Choroid plexus epithelial cell (primary cell): Measurements from ENCODE around the gene OR9A2.
A peak's percentile ranks its signal among the peaks of the same experiment; 100 is the strongest.

Experiments
- DNase-seq: peaks from one replicate; pipeline ENCODE4 v3.0.0-alpha.2; 2010; ENCODE audit warnings: low read depth
- H3K4me3 ChIP-seq: 2 replicates; pipeline ENCODE4 v1.5.1; 2011; ENCODE audit warnings: low read depth, mild to moderate bottlenecking, control low read depth, low read length, moderate library complexity
- TF ChIP-seq, protein P1 (sequence below): conservative IDR thresholded peaks from 2 replicates; pipeline ENCODE4 v1.5.1; 2011; ENCODE audit warnings: low read depth, mild to moderate bottlenecking, control low read depth, inconsistent platforms, low read length, moderate library complexity

Gene OR9A2

DNA sequence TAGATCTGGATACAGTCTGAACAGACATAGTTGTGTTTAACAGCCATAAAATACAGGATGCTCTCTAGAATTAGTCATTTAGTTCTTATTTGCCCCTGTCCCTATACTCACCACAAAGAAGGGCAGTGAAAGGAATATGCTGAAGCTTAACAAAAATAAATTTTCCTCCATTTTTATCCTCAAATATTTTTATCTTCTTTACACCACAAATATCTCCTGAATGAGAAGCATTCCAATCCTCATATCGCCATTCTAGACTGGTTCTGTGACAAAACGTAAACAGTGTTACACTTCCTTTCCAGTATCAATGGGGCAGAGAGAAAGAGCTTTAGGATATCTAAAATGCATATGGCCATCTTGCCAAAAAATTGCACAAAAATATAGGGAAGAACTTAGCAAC lies 1.6 kb downstream of the OR9A2 start:
- TF ChIP-seq, protein P1, sequence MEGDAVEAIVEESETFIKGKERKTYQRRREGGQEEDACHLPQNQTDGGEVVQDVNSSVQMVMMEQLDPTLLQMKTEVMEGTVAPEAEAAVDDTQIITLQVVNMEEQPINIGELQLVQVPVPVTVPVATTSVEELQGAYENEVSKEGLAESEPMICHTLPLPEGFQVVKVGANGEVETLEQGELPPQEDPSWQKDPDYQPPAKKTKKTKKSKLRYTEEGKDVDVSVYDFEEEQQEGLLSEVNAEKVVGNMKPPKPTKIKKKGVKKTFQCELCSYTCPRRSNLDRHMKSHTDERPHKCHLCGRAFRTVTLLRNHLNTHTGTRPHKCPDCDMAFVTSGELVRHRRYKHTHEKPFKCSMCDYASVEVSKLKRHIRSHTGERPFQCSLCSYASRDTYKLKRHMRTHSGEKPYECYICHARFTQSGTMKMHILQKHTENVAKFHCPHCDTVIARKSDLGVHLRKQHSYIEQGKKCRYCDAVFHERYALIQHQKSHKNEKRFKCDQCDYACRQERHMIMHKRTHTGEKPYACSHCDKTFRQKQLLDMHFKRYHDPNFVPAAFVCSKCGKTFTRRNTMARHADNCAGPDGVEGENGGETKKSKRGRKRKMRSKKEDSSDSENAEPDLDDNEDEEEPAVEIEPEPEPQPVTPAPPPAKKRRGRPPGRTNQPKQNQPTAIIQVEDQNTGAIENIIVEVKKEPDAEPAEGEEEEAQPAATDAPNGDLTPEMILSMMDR: no peak
- no peak for DNase-seq
- no peak overlapping the region for H3K4me3 ChIP-seq

DNA sequence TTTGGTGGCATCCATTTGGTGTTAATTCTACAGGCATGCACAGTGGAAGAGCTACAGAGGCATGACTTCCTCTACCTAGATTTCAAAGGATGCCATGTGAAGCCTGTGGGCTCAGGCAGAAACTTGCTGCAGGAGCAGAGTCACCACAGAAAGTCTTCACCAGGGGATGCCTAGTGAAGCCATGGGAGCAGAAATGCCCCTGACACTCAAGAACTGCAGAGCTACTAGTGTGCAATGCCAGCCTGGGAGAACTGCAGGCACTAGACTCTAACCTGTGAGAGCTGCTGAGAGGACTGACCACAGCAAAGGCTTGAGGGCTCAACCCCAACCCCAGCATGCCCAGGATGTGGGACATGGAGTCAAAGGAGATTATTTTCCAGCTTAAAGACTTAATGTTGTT lies 3.9 kb downstream of the OR9A2 start:
- no peak overlapping the region for H3K4me3 ChIP-seq
- DNase-seq: no peak
- TF ChIP-seq, protein P1: no peak

DNA sequence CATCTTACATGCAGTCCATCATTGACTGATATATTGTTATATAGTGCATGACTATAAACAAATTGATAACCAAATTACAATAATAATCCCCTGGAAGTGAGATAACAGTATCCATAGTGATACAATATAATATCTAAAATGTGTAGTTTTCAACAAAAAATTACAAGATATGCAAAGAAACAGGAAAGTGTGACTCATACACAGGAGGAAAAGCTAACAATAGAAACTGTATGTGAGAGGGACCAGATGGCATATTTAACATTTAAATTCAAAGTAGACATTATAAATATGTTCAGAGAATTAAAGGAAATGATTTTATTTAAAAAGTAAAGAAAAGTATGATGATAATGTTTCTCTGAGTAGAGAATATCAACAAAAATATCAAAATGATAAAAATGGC lies 8.0 kb downstream of the OR9A2 start:
- TF ChIP-seq, protein P1: no peak
- peak; percentile 35 for DNase-seq
- H3K4me3 ChIP-seq: no peak overlapping the region

DNA sequence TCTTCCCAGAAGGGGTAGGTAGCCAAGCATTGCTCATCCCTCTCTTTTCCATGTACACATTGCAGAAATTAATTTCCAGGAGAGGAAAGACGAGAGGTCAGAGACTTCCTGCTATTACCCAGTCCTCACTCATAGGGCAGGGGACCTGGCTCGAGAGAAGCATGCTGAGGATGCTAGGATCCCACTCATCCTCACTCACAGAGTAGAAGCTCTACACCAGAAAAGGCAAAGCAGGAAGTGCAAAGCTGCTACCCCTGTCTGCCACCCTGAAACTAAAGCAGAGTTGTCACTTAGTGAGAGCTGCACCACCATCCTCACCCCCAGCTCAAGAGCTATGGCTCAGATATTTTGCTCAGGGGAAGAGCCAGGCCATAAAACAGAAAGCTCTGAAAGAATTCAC lies 9.9 kb downstream of the OR9A2 start:
- no peak for DNase-seq
- no peak overlapping the region for H3K4me3 ChIP-seq
- TF ChIP-seq, protein P1: no peak

DNA sequence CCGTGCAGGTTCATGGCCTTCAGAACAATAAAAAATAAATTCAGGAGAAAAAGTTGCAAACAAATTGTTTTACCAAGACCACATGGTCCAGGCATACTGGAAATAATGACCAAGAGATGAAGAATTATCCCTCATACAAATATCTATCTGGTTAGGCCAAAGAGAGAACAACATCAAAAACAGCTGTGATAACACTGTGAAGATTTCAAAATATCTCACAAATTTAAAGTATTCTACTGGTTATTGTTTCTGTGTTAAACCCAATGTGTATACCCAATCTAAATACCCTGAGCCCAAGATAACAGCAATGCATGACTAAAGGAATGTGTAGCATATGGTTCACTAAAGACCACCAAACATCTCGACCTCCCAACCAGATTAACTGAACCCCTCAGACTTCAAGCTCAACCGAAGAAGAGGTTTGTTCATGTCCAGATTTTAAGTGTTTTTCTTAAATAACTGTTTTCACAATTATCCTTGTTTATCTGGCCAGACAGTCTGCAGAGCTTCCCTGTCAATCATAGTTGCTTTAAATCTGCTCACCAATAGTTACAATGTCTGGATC lies 10.9 kb downstream of the OR9A2 start:
- DNase-seq: peak; percentile 47
- TF ChIP-seq, protein P1: no peak
- no peak overlapping the region for H3K4me3 ChIP-seq

DNA sequence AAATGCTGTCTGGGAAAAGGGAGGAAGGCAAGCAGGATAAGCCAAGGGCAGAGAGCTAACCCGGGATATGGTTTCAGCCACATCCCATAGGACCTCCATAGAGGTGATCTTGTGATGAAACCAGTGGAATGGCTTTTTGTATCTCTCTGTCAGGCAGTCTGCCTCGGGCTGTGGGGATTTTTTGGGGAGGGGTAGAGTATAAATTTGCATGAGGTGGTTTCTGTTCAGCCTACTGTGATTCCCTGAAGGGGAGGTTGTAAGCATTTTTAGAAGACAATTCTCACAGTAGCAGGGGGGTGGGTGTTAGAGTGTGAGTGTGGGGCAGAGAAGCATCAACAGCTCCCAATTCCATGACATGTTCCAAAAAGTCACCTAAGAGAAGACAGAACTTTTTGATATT lies 11.8 kb downstream of the OR9A2 start:
- TF ChIP-seq, protein P1: no peak
- no peak for DNase-seq
- H3K4me3 ChIP-seq: no peak overlapping the region

DNA sequence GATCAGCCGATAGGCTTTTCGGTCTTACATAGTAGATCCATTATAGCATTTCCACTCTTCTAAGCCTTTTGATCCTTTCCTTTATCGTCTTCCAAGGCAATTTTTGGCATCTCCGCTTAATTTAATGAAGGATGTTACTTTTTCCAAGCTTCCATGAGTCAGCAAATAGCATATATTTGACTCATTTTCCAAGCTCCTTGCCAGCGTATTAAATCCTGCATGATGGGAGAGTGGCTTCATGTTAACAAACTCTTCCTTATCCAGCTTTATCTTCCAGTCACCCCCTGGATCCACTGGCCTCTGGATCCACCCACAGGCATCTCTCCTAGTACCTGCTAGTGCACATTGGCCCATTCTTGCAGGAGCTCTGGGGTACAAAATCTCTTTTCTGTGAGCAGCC lies 13.0 kb downstream of the OR9A2 start:
- peak; percentile 70 for DNase-seq
- H3K4me3 ChIP-seq: no peak overlapping the region
- TF ChIP-seq, protein P1: no peak
